BE2C (cell line): ENCODE results near the gene CBLN3.

Experiments
- DNase-seq: peaks from one replicate; pipeline ENCODE4 v3.0.0-alpha.2; 2020
- H3K27me3 ChIP-seq: fragments of 250-450 bp; sonication (Bioruptor Pico); 2 replicates; pipeline ENCODE4 v1.5.1; 2020; ENCODE audit warnings: mild to moderate bottlenecking
- H3K36me3 ChIP-seq: fragments of 250-450 bp; sonication (Bioruptor Pico); 2 replicates; pipeline ENCODE4 v1.5.1; 2020; ENCODE audit warnings: mild to moderate bottlenecking
- H3K4me1 ChIP-seq: fragments of 250-450 bp; sonication (Bioruptor Pico); 2 replicates; pipeline ENCODE4 v1.5.1; 2020
- H3K4me3 ChIP-seq: 2 replicates; pipeline ENCODE4 v1.5.1; 2011; ENCODE audit warnings: low read depth, low read length
- H3K9me3 ChIP-seq: fragments of 250-450 bp; sonication (Bioruptor Pico); 2 replicates; pipeline ENCODE4 v1.5.1; 2020
- CTCF ChIP-seq: IDR thresholded peaks from 2 replicates; pipeline ENCODE4 v1.5.1; 2012; ENCODE audit warnings: mild to moderate bottlenecking, low read depth, low read length

The CBLN3 gene

DNA sequence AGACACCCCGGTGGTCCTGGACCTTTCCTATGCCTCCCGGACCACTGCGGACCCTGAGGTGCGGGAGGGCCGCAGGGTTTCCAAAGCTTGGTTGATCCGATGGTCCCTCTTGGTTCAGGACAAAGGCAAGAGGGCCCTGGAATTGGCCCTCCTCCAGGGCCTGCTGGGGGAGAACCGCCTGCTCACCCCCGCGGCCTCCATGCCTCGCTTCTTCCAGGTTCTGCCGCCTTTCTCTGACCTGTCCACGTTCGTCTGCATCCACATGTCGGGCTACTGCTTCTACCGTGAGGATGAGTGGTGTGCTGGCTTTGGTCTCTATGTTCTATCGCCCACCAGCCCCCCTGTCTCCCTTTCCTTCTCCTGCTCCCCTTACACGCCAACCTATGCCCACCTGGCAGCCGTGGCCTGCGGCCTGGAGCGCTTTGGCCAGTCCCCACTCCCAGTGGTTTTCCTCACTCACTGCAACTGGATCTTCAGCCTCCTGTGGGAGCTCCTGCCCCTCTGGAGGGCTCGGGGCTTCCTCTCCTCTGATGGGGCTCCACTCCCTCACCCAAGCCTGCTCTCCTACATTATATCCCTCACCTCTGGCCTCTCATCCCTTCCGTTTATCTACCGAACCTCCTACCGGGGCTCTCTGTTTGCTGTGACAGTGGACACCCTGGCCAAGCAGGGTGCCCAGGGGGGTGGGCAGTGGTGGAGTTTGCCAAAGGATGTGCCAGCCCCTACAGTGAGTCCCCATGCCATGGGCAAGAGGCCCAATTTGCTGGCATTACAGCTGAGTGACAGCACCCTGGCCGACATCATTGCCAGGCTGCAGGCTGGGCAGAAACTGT lies 13.8 kb downstream of the CBLN3 start:
- Histone ChIP-seq H3K4me1 (peaks cover 13% of the 10 kb centered on the region), H3K36me3 (no peaks in the 10 kb centered on the region), H3K9me3 (no peaks in the 10 kb centered on the region), H3K4me3 (no peak overlapping the region), H3K27me3 (no peaks in the 10 kb centered on the region)
- no peak for TF ChIP-seq CTCF
- DNase-seq, result no peak

DNA sequence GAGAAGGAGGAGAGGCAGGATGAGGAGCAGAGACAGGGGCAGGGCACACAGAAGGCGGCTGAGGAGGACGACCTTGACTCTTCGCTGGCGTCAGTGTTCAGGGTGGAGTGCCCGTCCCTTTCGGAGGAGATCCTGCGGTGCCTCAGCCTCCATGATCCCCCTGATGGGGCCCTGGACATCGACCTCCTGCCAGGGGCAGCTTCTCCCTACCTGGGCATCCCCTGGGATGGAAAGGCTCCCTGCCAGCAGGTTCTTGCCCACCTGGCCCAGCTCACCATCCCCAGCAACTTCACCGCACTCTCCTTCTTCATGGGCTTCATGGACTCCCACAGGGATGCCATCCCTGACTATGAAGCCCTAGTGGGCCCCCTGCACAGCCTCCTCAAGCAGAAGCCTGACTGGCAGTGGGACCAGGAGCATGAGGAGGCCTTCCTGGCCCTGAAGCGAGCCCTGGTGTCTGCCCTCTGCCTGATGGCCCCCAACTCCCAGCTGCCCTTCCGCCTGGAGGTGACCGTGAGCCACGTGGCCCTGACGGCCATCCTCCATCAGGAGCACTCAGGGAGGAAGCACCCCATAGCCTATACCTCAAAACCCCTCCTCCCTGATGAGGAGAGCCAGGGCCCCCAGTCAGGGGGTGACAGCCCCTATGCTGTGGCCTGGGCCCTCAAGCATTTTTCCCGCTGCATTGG lies 14.6 kb downstream of the CBLN3 start:
- H3K36me3 ChIP-seq, result no peaks in the 10 kb centered on the region
- H3K9me3 ChIP-seq, result no peaks in the 10 kb centered on the region
- H3K27me3 ChIP-seq, result no peaks in the 10 kb centered on the region
- no peak for TF ChIP-seq CTCF
- peaks cover 13% of the 10 kb centered on the region for H3K4me1 ChIP-seq
- no peak for DNase-seq
- H3K4me3 ChIP-seq, result no peak overlapping the region

DNA sequence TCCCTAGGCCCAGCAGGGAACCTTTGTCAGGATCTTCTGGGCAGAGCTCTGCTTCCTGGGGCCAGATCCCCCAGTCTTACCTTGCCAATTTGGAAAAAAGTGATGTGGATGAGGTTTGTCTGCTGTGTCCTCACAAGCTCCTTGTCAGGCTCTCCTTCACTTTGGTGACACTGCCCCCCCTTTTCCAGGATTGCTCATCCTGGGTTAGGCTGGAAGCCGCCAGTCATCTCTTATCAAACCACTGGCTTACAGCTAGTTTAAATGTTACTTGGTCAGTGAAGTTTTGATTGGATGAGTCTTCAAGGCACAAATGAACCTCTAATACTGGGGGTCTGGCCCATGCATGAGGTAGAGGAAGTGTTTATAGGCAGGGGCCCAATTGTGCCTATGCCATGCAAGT lies 15.4 kb downstream of the CBLN3 start:
- peaks cover 13% of the 10 kb centered on the region for H3K4me1 ChIP-seq
- TF ChIP-seq CTCF, result no peak
- no peaks in the 10 kb centered on the region for H3K27me3 ChIP-seq
- H3K4me3 ChIP-seq, result no peak overlapping the region
- H3K9me3 ChIP-seq, result no peaks in the 10 kb centered on the region
- no peak for DNase-seq
- H3K36me3 ChIP-seq, result no peaks in the 10 kb centered on the region

GRCh38 chr14:24411443-24412389 lies 17.8 kb downstream of the CBLN3 start:
- peak; percentile 82 for TF ChIP-seq CTCF
- no peaks in the 10 kb centered on the region for H3K27me3 ChIP-seq
- no peaks in the 10 kb centered on the region for H3K9me3 ChIP-seq
- H3K36me3 ChIP-seq, result no peaks in the 10 kb centered on the region
- no peak overlapping the region for H3K4me3 ChIP-seq
- H3K4me1 ChIP-seq, result peaks cover 13% of the 10 kb centered on the region
- peak; percentile 57 for DNase-seq

GRCh38 chr14:24409956-24410355 lies 19.5 kb downstream of the CBLN3 start:
- H3K36me3 ChIP-seq, result no peaks in the 10 kb centered on the region
- DNase-seq, result no peak

More at GRCh38 chr14:24409956-24410355, 19.5 kb downstream of the CBLN3 start:
- peaks cover 7% of the 10 kb centered on the region for H3K4me1 ChIP-seq
- H3K9me3 ChIP-seq, result no peaks in the 10 kb centered on the region
- H3K27me3 ChIP-seq, result no peaks in the 10 kb centered on the region
- TF ChIP-seq CTCF, result no peak
- no peak overlapping the region for H3K4me3 ChIP-seq
